Measurements from ENCODE around the gene FGF11.

Gene FGF11

GRCh38 chr17:7484067-7484918, 45.0 kb downstream of the FGF11 start, which contains the start of gene POLR2A (continued):
- TF ChIP-seq PRDM10 (tag by site-specific recombination; IDR thresholded peaks at IDR 0.05) (peak; percentile 99), ZSCAN16 (tag by site-specific recombination; IDR thresholded peaks at IDR 0.05) (peak; percentile 11; the same call in 1 of the 2 replicates), ZNF404 (tag by site-specific recombination; IDR thresholded peaks at IDR 0.05) (no peak), ZEB2 (tag by site-specific recombination; IDR thresholded peaks at IDR 0.05) (peak; percentile 99), ZNF791 (tag by site-specific recombination; IDR thresholded peaks at IDR 0.05) (0 out of 2 replicates have a peak, but pooled peaks have one; percentile 47), ZNF529 (tag by site-specific recombination; IDR thresholded peaks at IDR 0.05; ENCODE audit: insufficient replicate concordance) (no peak), ZIC2 (tag by site-specific recombination; IDR thresholded peaks at IDR 0.05) (peak; percentile 77), ZNF132 (tag by site-specific recombination; IDR thresholded peaks at IDR 0.05; ENCODE audit: borderline replicate concordance) (no peak), IKZF3 (tag by site-specific recombination; IDR thresholded peaks at IDR 0.05) (peak; percentile 99), ZBTB21 (tag by site-specific recombination; IDR thresholded peaks at IDR 0.05) (peak; percentile 78; the same call in 1 of the 2 replicates), ZNF837 (tag by site-specific recombination; IDR thresholded peaks at IDR 0.05) (peak; percentile 98), ZNF138 (tag by site-specific recombination; IDR thresholded peaks at IDR 0.05; ENCODE audit: borderline replicate concordance) (no peak), ZNF514 (tag by site-specific recombination; IDR thresholded peaks at IDR 0.05) (no peak), ZNF449 (tag by site-specific recombination; IDR thresholded peaks at IDR 0.05) (peak; percentile 76; the same call in 1 of the 2 replicates), YY1 (tag by site-specific recombination; IDR thresholded peaks at IDR 0.05) (peak; percentile 10; the same call in 1 of the 2 replicates), ZNF473 (tag by site-specific recombination; IDR thresholded peaks at IDR 0.05) (no peak), ZBTB17 (tag by site-specific recombination; IDR thresholded peaks at IDR 0.05) (peak; percentile 42; the same call in 1 of the 2 replicates), ZNF621 (tag by site-specific recombination; IDR thresholded peaks at IDR 0.05) (no peak), ZNF248 (tag by site-specific recombination; IDR thresholded peaks at IDR 0.05) (no peak), ZNF121 (tag by site-specific recombination; IDR thresholded peaks at IDR 0.05) (no peak), ZNF112 (tag by site-specific recombination; IDR thresholded peaks at IDR 0.05) (no peak), YY2 (tag by site-specific recombination; IDR thresholded peaks at IDR 0.05) (peak; percentile 73; the same call in 1 of the 2 replicates), ZNF37A (tag by site-specific recombination; IDR thresholded peaks at IDR 0.05) (peak; percentile 22; the same call in 1 of the 2 replicates), ZNF629 (tag by site-specific recombination; IDR thresholded peaks at IDR 0.05) (peak; percentile 88)
- TF ChIP-seq, protein P1, sequence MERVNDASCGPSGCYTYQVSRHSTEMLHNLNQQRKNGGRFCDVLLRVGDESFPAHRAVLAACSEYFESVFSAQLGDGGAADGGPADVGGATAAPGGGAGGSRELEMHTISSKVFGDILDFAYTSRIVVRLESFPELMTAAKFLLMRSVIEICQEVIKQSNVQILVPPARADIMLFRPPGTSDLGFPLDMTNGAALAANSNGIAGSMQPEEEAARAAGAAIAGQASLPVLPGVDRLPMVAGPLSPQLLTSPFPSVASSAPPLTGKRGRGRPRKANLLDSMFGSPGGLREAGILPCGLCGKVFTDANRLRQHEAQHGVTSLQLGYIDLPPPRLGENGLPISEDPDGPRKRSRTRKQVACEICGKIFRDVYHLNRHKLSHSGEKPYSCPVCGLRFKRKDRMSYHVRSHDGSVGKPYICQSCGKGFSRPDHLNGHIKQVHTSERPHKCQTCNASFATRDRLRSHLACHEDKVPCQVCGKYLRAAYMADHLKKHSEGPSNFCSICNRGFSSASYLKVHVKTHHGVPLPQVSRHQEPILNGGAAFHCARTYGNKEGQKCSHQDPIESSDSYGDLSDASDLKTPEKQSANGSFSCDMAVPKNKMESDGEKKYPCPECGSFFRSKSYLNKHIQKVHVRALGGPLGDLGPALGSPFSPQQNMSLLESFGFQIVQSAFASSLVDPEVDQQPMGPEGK (tag by site-specific recombination; IDR thresholded peaks at IDR 0.05), result peak; percentile 100
- TF ChIP-seq, protein P2, sequence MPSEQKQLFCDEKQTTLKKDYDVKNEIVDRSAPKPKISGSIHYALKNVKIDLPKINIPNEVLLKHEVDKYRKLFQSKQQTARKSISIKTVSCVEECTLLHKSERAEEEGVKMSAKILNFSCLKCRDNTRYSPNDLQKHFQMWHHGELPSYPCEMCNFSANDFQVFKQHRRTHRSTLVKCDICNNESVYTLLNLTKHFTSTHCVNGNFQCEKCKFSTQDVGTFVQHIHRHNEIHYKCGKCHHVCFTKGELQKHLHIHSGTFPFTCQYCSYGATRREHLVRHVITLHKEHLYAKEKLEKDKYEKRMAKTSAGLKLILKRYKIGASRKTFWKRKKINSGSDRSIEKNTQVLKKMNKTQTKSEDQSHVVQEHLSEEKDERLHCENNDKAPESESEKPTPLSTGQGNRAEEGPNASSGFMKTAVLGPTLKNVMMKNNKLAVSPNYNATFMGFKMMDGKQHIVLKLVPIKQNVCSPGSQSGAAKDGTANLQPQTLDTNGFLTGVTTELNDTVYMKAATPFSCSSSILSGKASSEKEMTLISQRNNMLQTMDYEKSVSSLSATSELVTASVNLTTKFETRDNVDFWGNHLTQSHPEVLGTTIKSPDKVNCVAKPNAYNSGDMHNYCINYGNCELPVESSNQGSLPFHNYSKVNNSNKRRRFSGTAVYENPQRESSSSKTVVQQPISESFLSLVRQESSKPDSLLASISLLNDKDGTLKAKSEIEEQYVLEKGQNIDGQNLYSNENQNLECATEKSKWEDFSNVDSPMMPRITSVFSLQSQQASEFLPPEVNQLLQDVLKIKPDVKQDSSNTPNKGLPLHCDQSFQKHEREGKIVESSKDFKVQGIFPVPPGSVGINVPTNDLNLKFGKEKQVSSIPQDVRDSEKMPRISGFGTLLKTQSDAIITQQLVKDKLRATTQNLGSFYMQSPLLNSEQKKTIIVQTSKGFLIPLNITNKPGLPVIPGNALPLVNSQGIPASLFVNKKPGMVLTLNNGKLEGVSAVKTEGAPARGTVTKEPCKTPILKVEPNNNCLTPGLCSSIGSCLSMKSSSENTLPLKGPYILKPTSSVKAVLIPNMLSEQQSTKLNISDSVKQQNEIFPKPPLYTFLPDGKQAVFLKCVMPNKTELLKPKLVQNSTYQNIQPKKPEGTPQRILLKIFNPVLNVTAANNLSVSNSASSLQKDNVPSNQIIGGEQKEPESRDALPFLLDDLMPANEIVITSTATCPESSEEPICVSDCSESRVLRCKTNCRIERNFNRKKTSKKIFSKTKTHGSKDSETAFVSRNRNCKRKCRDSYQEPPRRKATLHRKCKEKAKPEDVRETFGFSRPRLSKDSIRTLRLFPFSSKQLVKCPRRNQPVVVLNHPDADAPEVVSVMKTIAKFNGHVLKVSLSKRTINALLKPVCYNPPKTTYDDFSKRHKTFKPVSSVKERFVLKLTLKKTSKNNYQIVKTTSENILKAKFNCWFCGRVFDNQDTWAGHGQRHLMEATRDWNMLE (tag by site-specific recombination; conservative IDR thresholded peaks at IDR 0.05; ENCODE audit: low read depth), result 0 out of 2 replicates have a peak, but pooled peaks have one; percentile 38
